CD14-positive monocyte (primary cell): ENCODE measurements around the gene ELP6. TPM values are rescaled to one million over a fixed set of nuclear protein-coding genes. Genes with fewer than 3 reads are reported as not detected.

ENCODE experiments used
- DNase-seq, 3 donors: peaks; one replicate each; pipeline ENCODE4 v3.0.0-alpha.2; 2011 to 2022
- H2AFZ ChIP-seq: 2 replicates; pipeline ENCODE4 v1.6.0; 2012; ENCODE audit warnings: mild to moderate bottlenecking, low read depth, low read length, inconsistent platforms; ENCODE audit not compliant: insufficient read depth, poor library complexity, severe bottlenecking
- H3K27ac ChIP-seq, 2 donors: 1 replicate in 1 of 2; 2 replicates in 1 of 2; pipeline ENCODE4 v1.5.1; 2012 to 2013; ENCODE audit warnings: low read length in 2 of 2, control low read depth in 1 of 2, inconsistent platforms in 1 of 2, low read depth in 1 of 2, mild to moderate bottlenecking in 1 of 2
- H3K27me3 ChIP-seq, 2 donors: one replicate each; pipeline versions ENCODE4 v1.6.0 to v1.6.1; 2011 to 2013; ENCODE audit warnings: low read length in 2 of 2; ENCODE audit not compliant: control insufficient read depth in 2 of 2, insufficient read depth in 2 of 2
- H3K36me3 ChIP-seq, 2 donors: replicated peaks in 1 of 2; 1 replicate in 1 of 2; 2 replicates in 1 of 2; pipeline versions ENCODE4 v1.5.1 to v1.6.1; 2012 to 2013; ENCODE audit warnings: low read length in 2 of 2, control low read depth in 1 of 2, inconsistent platforms in 1 of 2, mild to moderate bottlenecking in 1 of 2; ENCODE audit not compliant: insufficient read depth in 2 of 2, control insufficient read depth in 1 of 2
- H3K4me1 ChIP-seq, 2 donors: 1 replicate in 1 of 2; 2 replicates in 1 of 2; pipeline versions ENCODE4 v1.5.1 to v1.6.1; 2012 to 2013; ENCODE audit warnings: low read length in 2 of 2, control low read depth in 1 of 2, inconsistent platforms in 1 of 2, mild to moderate bottlenecking in 1 of 2, moderate library complexity in 1 of 2; ENCODE audit not compliant: insufficient read depth in 2 of 2, control insufficient read depth in 1 of 2
- H3K4me2 ChIP-seq: replicated peaks from 2 replicates; pipeline ENCODE3; 2012; ENCODE audit warnings: low read length, moderate library complexity, mild to moderate bottlenecking; ENCODE audit not compliant: poor library complexity, severe bottlenecking; ENCODE audit errors: extremely low read depth
- H3K4me3 ChIP-seq, 3 experiments: fragments of 200-600 bp in 1 of 3; sonication (generic) in 1 of 3; replicated peaks in 1 of 3; 1 replicate in 2 of 3; 2 replicates in 1 of 3; pipeline ENCODE4 v1.5.1; 2011 to 2013; ENCODE audit warnings: low read length in 3 of 3, mild to moderate bottlenecking in 3 of 3, control low read depth in 2 of 3, low read depth in 2 of 3, inconsistent platforms in 1 of 3, moderate library complexity in 1 of 3
- H3K79me2 ChIP-seq: 2 replicates; pipeline ENCODE4 v1.6.0; 2012; ENCODE audit warnings: mild to moderate bottlenecking, control low read depth, inconsistent platforms, low read length, moderate library complexity; ENCODE audit not compliant: insufficient read depth
- H3K9ac ChIP-seq: 2 replicates; pipeline ENCODE4 v1.6.0; 2017; ENCODE audit warnings: low read length, mild to moderate bottlenecking; ENCODE audit not compliant: insufficient read depth, poor library complexity, severe bottlenecking
- H3K9me3 ChIP-seq, 2 donors: replicated peaks in 1 of 2; 1 replicate in 1 of 2; 2 replicates in 1 of 2; pipeline versions ENCODE4 v1.5.1 to v1.6.1; 2012 to 2013; ENCODE audit warnings: low read length in 2 of 2, control low read depth in 1 of 2; ENCODE audit not compliant: control insufficient read depth in 1 of 2, insufficient read depth in 1 of 2
- H4K20me1 ChIP-seq: 2 replicates; pipeline ENCODE4 v1.6.0; 2012; ENCODE audit warnings: mild to moderate bottlenecking, low read length, control low read depth, moderate library complexity; ENCODE audit not compliant: insufficient read depth
- H3K27ac Mint-ChIP-seq, 7 donors: one replicate each; pipeline ENCODE4 v1.8.0; 2020; ENCODE audit warnings: mild to moderate bottlenecking in 7 of 7, mixed read lengths in 7 of 7, moderate library complexity in 6 of 7, inconsistent platforms in 2 of 7
- H3K27me3 Mint-ChIP-seq, 3 donors: one replicate each; pipeline ENCODE4 v1.8.0; 2021 to 2022; ENCODE audit warnings: low read depth in 3 of 3, mild to moderate bottlenecking in 3 of 3, mixed read lengths in 3 of 3, moderate library complexity in 3 of 3, inconsistent platforms in 1 of 3
- H3K36me3 Mint-ChIP-seq, 2 donors: one replicate each; pipeline ENCODE4 v1.8.0; 2020; ENCODE audit warnings: mixed read lengths in 2 of 2, inconsistent platforms in 1 of 2, mild to moderate bottlenecking in 1 of 2
- H3K4me1 Mint-ChIP-seq: one replicate; pipeline ENCODE4 v1.8.0; 2020; ENCODE audit warnings: mild to moderate bottlenecking, mixed read lengths
- H3K4me3 Mint-ChIP-seq, 2 donors: one replicate each; pipeline ENCODE4 v1.8.0; 2020; ENCODE audit warnings: mild to moderate bottlenecking in 2 of 2, mixed read lengths in 2 of 2, moderate library complexity in 1 of 2
- H3K9me3 Mint-ChIP-seq, 7 donors: one replicate each; pipeline ENCODE4 v1.8.0; 2020 to 2022; ENCODE audit warnings: mixed read lengths in 7 of 7, mild to moderate bottlenecking in 6 of 7, moderate library complexity in 6 of 7, inconsistent platforms in 2 of 7
- CTCF ChIP-seq: fragments of 200-600 bp; IDR thresholded peaks from one replicate; pipeline ENCODE4 v1.8.0; 2022; ENCODE audit warnings: antibody characterized with exemption, mild to moderate bottlenecking
- WGBS: methylation state at CpG from one replicate; pipeline ENCODE4 v1.1.5; 2013; ENCODE audit warnings: missing lambda C conversion rate; ENCODE audit not compliant: insufficient coverage; 5-methylcytosine and 5-hydroxymethylcytosine counted together
- intact Hi-C, 2 donors: fragments of 100-400 bp; cut with micrococcal nuclease; formaldehyde crosslinking; loops; one replicate each; pipeline versions ENCODE4 v1.15.0 to v1.15.1; 2023
- polyA plus RNA-seq, 3 donors: library from polyadenylated mRNA; depleted of rRNA in 1 of 3; unstranded in 2 of 3; stranded (reverse) in 1 of 3; fragments of 300-500 nt in 2 of 3; fragments of >200 nt in 1 of 3; fragmentation: Illumina TruSeq in 2 of 3; gene quantifications; 1 replicate in 2 of 3; 2 replicates in 1 of 3; pipeline ENCODE4 v1.2.3, GENCODE V29; 2012 to 2021

Gene ELP6
- polyA plus RNA-seq, 3 donors = 14.0 to 18.3 (median 14.9) TPM

- peaks cover 0 to 6% of the 10 kb centered on the region in 2 donors for H3K36me3 Mint-ChIP-seq
These were observed 35.5 kb downstream of the ELP6 start for GRCh38 chr3:47478022-47478421.

GRCh38 chr3:47476644-47477199 is 36.8 kb downstream of the ELP6 start:
- Histone ChIP-seq H3K9me3 (no peaks in the 10 kb centered on the region), H3K36me3 (no peaks in the 10 kb centered on the region), H3K27ac (no peak overlapping the region), H4K20me1 (peaks cover 32% of the 10 kb centered on the region), H2AFZ (peak overlapping the region; percentile 92), H3K4me2 (no peak overlapping the region), H3K4me1 (peaks cover 16 to 23% of the 10 kb centered on the region in 2 donors), H3K79me2 (peaks cover 36% of the 10 kb centered on the region), H3K4me3 (no peak overlapping the region), H3K27me3 (no peaks in the 10 kb centered on the region), H3K9ac (no peak overlapping the region)
- Mint-ChIP-seq H3K4me1 (peaks cover 20% of the 10 kb centered on the region), H3K4me3 (no peak overlapping the region), H3K27ac (no peak overlapping the region), H3K27me3 (no peaks in the 10 kb centered on the region), H3K36me3 (peaks cover 0 to 4% of the 10 kb centered on the region in 2 donors), H3K9me3 (peaks cover 0 to 1% (median 0%) of the 10 kb centered on the region in 7 donors)
- DNase-seq = no peak
- WGBS = 95% methylated on average over 8 of the region's 11 CpGs
- intact Hi-C loops = loop anchor here (1.0 to 5.0 kb wide), 3 partner anchors 36 to 56 kb away; partner anchors contain the start of gene ELP6 (in 2 of the 2)
- no peak for TF ChIP-seq CTCF

More at GRCh38 chr3:47478022-47478421, 35.5 kb downstream of the ELP6 start:
- Histone ChIP-seq H3K4me3 (no peak overlapping the region), H3K36me3 (no peaks in the 10 kb centered on the region), H3K79me2 (peaks cover 26% of the 10 kb centered on the region), H3K4me2 (no peak overlapping the region), H3K4me1 (peaks cover 16 to 23% of the 10 kb centered on the region in 2 donors), H3K27me3 (no peaks in the 10 kb centered on the region), H2AFZ (no peak overlapping the region), H3K9ac (no peak overlapping the region), H4K20me1 (peaks cover 24% of the 10 kb centered on the region), H3K9me3 (no peaks in the 10 kb centered on the region), H3K27ac (no peak overlapping the region)
- H3K27ac Mint-ChIP-seq = no peak overlapping the region
- H3K4me1 Mint-ChIP-seq = peaks cover 19% of the 10 kb centered on the region
- peak overlapping the region in 1 of 2 donors; percentile 20 for H3K4me3 Mint-ChIP-seq
- intact Hi-C loops = loop anchor here (5.0 kb wide), 1 partner anchor 34 kb away; the partner anchor contains the start of gene ELP6 (in 2 of the 2)
- TF ChIP-seq CTCF = no peak
- peaks cover 0 to 1% (median 0%) of the 10 kb centered on the region in 7 donors for H3K9me3 Mint-ChIP-seq
- H3K27me3 Mint-ChIP-seq = no peaks in the 10 kb centered on the region
- DNase-seq = no peak
